H9 (cell line): ENCODE measurements around the gene ANK2. TPM values are rescaled to one million over a fixed set of nuclear protein-coding genes. Genes with fewer than 3 reads are reported as not detected.

Experiments used
- DNase-seq: peaks from one replicate; pipeline ENCODE4 v3.0.0-alpha.2; 2017
- H2AFZ ChIP-seq: one replicate; pipeline ENCODE4 v1.6.1; 2013; ENCODE audit warnings: mild to moderate bottlenecking, low read length, control low read depth, moderate library complexity
- H2AK5ac ChIP-seq: 2 replicates; pipeline ENCODE4 v1.6.1; 2013; ENCODE audit warnings: low read length, control low read depth, mixed read lengths; ENCODE audit not compliant: insufficient read length
- H2BK120ac ChIP-seq: one replicate; pipeline ENCODE4 v1.6.1; 2013; ENCODE audit warnings: low read depth, mild to moderate bottlenecking, low read length, control low read depth, inconsistent platforms; ENCODE audit not compliant: poor library complexity, severe bottlenecking
- H2BK12ac ChIP-seq: 2 replicates; pipeline ENCODE4 v1.6.1; 2013; ENCODE audit warnings: low read length, control low read depth, mixed read lengths, low read depth; ENCODE audit not compliant: insufficient read length
- H2BK15ac ChIP-seq: 2 replicates; pipeline ENCODE4 v1.6.1; 2013; ENCODE audit warnings: low read depth, low read length, control low read depth
- H2BK20ac ChIP-seq: one replicate; pipeline ENCODE4 v1.6.1; 2013; ENCODE audit warnings: low read depth, mild to moderate bottlenecking, low read length, control low read depth, inconsistent platforms; ENCODE audit not compliant: poor library complexity, severe bottlenecking
- H2BK5ac ChIP-seq: 2 replicates; pipeline ENCODE4 v1.6.1; 2013; ENCODE audit warnings: low read length, control low read depth, mixed read lengths; ENCODE audit not compliant: insufficient read length
- H3K14ac ChIP-seq: 2 replicates; pipeline ENCODE4 v1.6.1; 2013; ENCODE audit warnings: low read length, control low read depth; ENCODE audit not compliant: insufficient read depth
- H3K18ac ChIP-seq: 2 replicates; pipeline ENCODE4 v1.6.1; 2013; ENCODE audit warnings: low read depth, mild to moderate bottlenecking, mixed read lengths, low read length, control low read depth; ENCODE audit not compliant: insufficient read length
- H3K23ac ChIP-seq: 2 replicates; pipeline ENCODE4 v1.6.1; 2013; ENCODE audit warnings: low read length, control low read depth, mixed read lengths, low read depth; ENCODE audit not compliant: insufficient read length
- H3K23me2 ChIP-seq: 2 replicates; pipeline ENCODE4 v1.6.1; 2013; ENCODE audit warnings: low read depth, mild to moderate bottlenecking, mixed read lengths, low read length, control low read depth; ENCODE audit not compliant: insufficient read length, poor library complexity, severe bottlenecking
- H3K27ac ChIP-seq: 2 replicates; pipeline ENCODE4 v1.5.1; 2013; ENCODE audit warnings: low read length, control low read depth, mixed read lengths, low read depth; ENCODE audit not compliant: insufficient read length
- H3K27me3 ChIP-seq: 2 replicates; pipeline ENCODE4 v1.6.1; 2013; ENCODE audit warnings: low read length, control low read depth, inconsistent platforms; ENCODE audit not compliant: insufficient read depth
- H3K4ac ChIP-seq: 2 replicates; pipeline ENCODE4 v1.6.1; 2013; ENCODE audit warnings: low read depth, mild to moderate bottlenecking, control low read depth, inconsistent platforms, low read length, moderate library complexity
- H3K4me1 ChIP-seq: 2 replicates; pipeline ENCODE4 v1.6.1; 2013; ENCODE audit warnings: low read length, control low read depth, inconsistent platforms; ENCODE audit not compliant: insufficient read depth
- H3K4me2 ChIP-seq: 2 replicates; pipeline ENCODE4 v1.6.1; 2013; ENCODE audit warnings: low read length, control low read depth, mixed read lengths; ENCODE audit not compliant: insufficient read length, insufficient read depth
- H3K56ac ChIP-seq: 2 replicates; pipeline ENCODE4 v1.6.1; 2013; ENCODE audit warnings: low read depth, mild to moderate bottlenecking, mixed read lengths, low read length, control low read depth; ENCODE audit not compliant: insufficient read length
- H3K79me1 ChIP-seq: 2 replicates; pipeline ENCODE4 v1.6.1; 2013; ENCODE audit warnings: low read depth, mild to moderate bottlenecking, moderate library complexity, low read length, control low read depth, inconsistent platforms; ENCODE audit not compliant: insufficient read depth, poor library complexity, severe bottlenecking
- H3K79me2 ChIP-seq: 2 replicates; pipeline ENCODE4 v1.6.1; 2013; ENCODE audit warnings: low read length, control low read depth, inconsistent platforms; ENCODE audit not compliant: insufficient read depth
- H3K9ac ChIP-seq: 2 replicates; pipeline ENCODE4 v1.6.1; 2013; ENCODE audit warnings: low read length, control low read depth, mixed read lengths; ENCODE audit not compliant: insufficient read length; ENCODE audit errors: extremely low read depth
- H3K9me3 ChIP-seq: one replicate; pipeline ENCODE4 v1.6.1; 2013; ENCODE audit warnings: low read depth, low read length, inconsistent platforms; ENCODE audit not compliant: control insufficient read depth
- H3T11ph ChIP-seq: one replicate; pipeline ENCODE4 v1.6.1; 2013; ENCODE audit warnings: mild to moderate bottlenecking, low read length, control low read depth, inconsistent platforms
- H4K20me1 ChIP-seq: one replicate; pipeline ENCODE4 v1.6.1; 2013; ENCODE audit not compliant: control insufficient read depth, insufficient read length, insufficient read depth
- H4K5ac ChIP-seq: 2 replicates; pipeline ENCODE4 v1.6.1; 2013; ENCODE audit warnings: low read depth, mild to moderate bottlenecking, mixed read lengths, low read length, control low read depth; ENCODE audit not compliant: insufficient read length
- H4K8ac ChIP-seq: replicated peaks from 2 replicates; pipeline ENCODE4 v1.6.1; 2013; ENCODE audit warnings: low read length, control low read depth, mixed read lengths, low read depth; ENCODE audit not compliant: insufficient read length
- H4K91ac ChIP-seq: 2 replicates; pipeline ENCODE4 v1.6.1; 2013; ENCODE audit warnings: low read depth, mild to moderate bottlenecking, moderate library complexity, mixed read lengths, low read length, control low read depth; ENCODE audit not compliant: insufficient read length
- H3K27ac Mint-ChIP-seq, 3 experiments: 2 replicates in 2 of 3; 3 replicates in 1 of 3; pipeline ENCODE4 v1.8.0; 2020 to 2021; ENCODE audit warnings: mixed read lengths in 3 of 3, mild to moderate bottlenecking in 1 of 3, moderate library complexity in 1 of 3
- H3K27me3 Mint-ChIP-seq: 2 replicates; pipeline ENCODE4 v1.8.0; 2021; ENCODE audit warnings: low read depth, mild to moderate bottlenecking, moderate library complexity, mixed read lengths
- H3K36me3 Mint-ChIP-seq, 3 experiments: 2 replicates in 2 of 3; 3 replicates in 1 of 3; pipeline ENCODE4 v1.8.0; 2020 to 2021; ENCODE audit warnings: low read depth in 3 of 3, mixed read lengths in 3 of 3; ENCODE audit not compliant: insufficient read depth in 1 of 3
- H3K4me1 Mint-ChIP-seq, 2 experiments: 2 replicates each; pipeline ENCODE4 v1.8.0; 2020; ENCODE audit warnings: mixed read lengths in 2 of 2
- H3K4me3 Mint-ChIP-seq, 2 experiments: 2 replicates in 1 of 2; 3 replicates in 1 of 2; pipeline ENCODE4 v1.8.0; 2020 to 2021; ENCODE audit warnings: mild to moderate bottlenecking in 2 of 2, mixed read lengths in 2 of 2, moderate library complexity in 1 of 2
- H3K9me3 Mint-ChIP-seq, 2 experiments: 2 replicates in 1 of 2; 3 replicates in 1 of 2; pipeline ENCODE4 v1.8.0; 2020; ENCODE audit warnings: mild to moderate bottlenecking in 2 of 2, mixed read lengths in 2 of 2, moderate library complexity in 1 of 2
- WGBS: extraction: QIAGEN DNeasy Blood & Tissue Kit; methylation state at CpG from one replicate; pipeline ENCODE4 v1.1.7; 2013; ENCODE audit warnings: missing lambda C conversion rate, low lambda C conversion rate, mixed read lengths; ENCODE audit not compliant: insufficient read length; ENCODE audit errors: extremely low coverage; 5-methylcytosine and 5-hydroxymethylcytosine counted together
- total RNA-seq: library from RNA; stranded (reverse); gene quantifications from 2 replicates; pipeline ENCODE4 v1.2.1, GENCODE V29; 2021
- TF ChIP-seq, protein P1 (sequence below): fragments of 200-600 bp; sonication (generic); conservative IDR thresholded peaks from 3 replicates; pipeline ENCODE4 v1.8.0; 2021; ENCODE audit warnings: antibody characterized with exemption, mild to moderate bottlenecking

ANK2 gene
- total RNA-seq, 1 experiment from 2014 or later, result 36.8 TPM

GRCh38 chr4:113406723-113407016, 357.2 kb downstream of the ANK2 start:
- H3K79me2 ChIP-seq, result no peaks in the 10 kb centered on the region
- H3T11ph ChIP-seq, result no peak overlapping the region
- no peaks in the 10 kb centered on the region for H4K20me1 ChIP-seq
- no peak overlapping the region for H2BK20ac ChIP-seq
- H2BK5ac ChIP-seq, result no peak overlapping the region
- H3K36me3 Mint-ChIP-seq, result no peaks in the 10 kb centered on the region
- no peaks in the 10 kb centered on the region for H3K23me2 ChIP-seq
- no peak overlapping the region for H2AK5ac ChIP-seq
- H3K4me3 Mint-ChIP-seq, result no peak overlapping the region
- H3K18ac ChIP-seq, result no peak overlapping the region
- H3K9me3 Mint-ChIP-seq, result no peaks in the 10 kb centered on the region; a peak in 1 of 5 replicates
- H2BK12ac ChIP-seq, result no peak overlapping the region
- H3K27me3 Mint-ChIP-seq, result no peaks in the 10 kb centered on the region
- H4K91ac ChIP-seq, result no peak overlapping the region
- no peak overlapping the region for H3K27ac Mint-ChIP-seq
- no peaks in the 10 kb centered on the region for H3K9me3 ChIP-seq
- H3K79me1 ChIP-seq, result no peaks in the 10 kb centered on the region
- no peak overlapping the region for H2BK15ac ChIP-seq
- no peak overlapping the region for H2AFZ ChIP-seq
- H3K23ac ChIP-seq, result no peak overlapping the region
- TF ChIP-seq, protein P1, sequence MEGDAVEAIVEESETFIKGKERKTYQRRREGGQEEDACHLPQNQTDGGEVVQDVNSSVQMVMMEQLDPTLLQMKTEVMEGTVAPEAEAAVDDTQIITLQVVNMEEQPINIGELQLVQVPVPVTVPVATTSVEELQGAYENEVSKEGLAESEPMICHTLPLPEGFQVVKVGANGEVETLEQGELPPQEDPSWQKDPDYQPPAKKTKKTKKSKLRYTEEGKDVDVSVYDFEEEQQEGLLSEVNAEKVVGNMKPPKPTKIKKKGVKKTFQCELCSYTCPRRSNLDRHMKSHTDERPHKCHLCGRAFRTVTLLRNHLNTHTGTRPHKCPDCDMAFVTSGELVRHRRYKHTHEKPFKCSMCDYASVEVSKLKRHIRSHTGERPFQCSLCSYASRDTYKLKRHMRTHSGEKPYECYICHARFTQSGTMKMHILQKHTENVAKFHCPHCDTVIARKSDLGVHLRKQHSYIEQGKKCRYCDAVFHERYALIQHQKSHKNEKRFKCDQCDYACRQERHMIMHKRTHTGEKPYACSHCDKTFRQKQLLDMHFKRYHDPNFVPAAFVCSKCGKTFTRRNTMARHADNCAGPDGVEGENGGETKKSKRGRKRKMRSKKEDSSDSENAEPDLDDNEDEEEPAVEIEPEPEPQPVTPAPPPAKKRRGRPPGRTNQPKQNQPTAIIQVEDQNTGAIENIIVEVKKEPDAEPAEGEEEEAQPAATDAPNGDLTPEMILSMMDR, result no peak
- H3K14ac ChIP-seq, result no peak overlapping the region
- no peak overlapping the region for H3K27ac ChIP-seq
- H3K56ac ChIP-seq, result no peak overlapping the region
- H4K8ac ChIP-seq, result no peak overlapping the region
- no CpG with 5 or more reads among the region's 7 CpGs for WGBS
- no peaks in the 10 kb centered on the region for H3K27me3 ChIP-seq
- peaks cover 12 to 13% of the 10 kb centered on the region in 2 experiments for H3K4me1 Mint-ChIP-seq
- H3K4ac ChIP-seq, result no peak overlapping the region
- H4K5ac ChIP-seq, result no peak overlapping the region
- H2BK120ac ChIP-seq, result no peak overlapping the region
- DNase-seq, result no peak
- no peaks in the 10 kb centered on the region for H3K4me1 ChIP-seq
- H3K9ac ChIP-seq, result no peak overlapping the region
- H3K4me2 ChIP-seq, result no peak overlapping the region
